Measurements from ENCODE around the gene TDRD6.

Gene TDRD6

DNA sequence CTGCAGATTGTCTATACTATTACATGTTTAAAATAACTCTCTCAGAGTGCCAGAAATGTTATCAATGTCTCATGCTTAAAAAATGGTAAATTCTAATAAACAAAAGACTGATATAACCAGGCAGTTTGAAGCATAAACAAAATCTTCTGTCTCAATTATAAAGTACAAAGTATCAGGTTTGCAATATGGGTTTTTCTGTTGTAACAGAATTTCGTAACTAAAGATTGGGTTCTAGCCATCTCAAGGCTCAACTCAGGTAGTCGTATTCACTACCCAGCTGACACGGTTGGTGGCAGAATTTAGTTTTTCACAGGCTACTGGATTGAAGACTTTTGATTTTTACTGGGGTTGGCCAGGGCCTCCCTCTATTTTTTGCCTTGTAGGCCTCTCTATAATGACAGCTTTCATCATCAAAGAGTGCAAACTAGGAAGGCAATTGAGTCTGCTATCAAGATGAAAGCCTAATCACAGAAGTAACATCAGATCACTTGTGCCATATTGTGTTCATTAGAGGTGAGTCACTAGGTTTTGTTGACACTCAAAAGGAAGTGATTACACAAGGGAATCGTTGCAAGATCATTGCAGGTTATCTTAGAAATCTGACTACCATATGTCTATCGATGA lies 38.7 kb upstream of the TDRD6 start:
- no peaks in the 10 kb centered on the region for H3K27me3 ChIP-seq (ENCODE audit: insufficient read depth, low read depth, severe bottlenecking)
- TF ChIP-seq, protein P1, sequence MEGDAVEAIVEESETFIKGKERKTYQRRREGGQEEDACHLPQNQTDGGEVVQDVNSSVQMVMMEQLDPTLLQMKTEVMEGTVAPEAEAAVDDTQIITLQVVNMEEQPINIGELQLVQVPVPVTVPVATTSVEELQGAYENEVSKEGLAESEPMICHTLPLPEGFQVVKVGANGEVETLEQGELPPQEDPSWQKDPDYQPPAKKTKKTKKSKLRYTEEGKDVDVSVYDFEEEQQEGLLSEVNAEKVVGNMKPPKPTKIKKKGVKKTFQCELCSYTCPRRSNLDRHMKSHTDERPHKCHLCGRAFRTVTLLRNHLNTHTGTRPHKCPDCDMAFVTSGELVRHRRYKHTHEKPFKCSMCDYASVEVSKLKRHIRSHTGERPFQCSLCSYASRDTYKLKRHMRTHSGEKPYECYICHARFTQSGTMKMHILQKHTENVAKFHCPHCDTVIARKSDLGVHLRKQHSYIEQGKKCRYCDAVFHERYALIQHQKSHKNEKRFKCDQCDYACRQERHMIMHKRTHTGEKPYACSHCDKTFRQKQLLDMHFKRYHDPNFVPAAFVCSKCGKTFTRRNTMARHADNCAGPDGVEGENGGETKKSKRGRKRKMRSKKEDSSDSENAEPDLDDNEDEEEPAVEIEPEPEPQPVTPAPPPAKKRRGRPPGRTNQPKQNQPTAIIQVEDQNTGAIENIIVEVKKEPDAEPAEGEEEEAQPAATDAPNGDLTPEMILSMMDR (IDR thresholded peaks at IDR 0.05; ENCODE audit: low read depth, low read length), result no peak
- no peak overlapping the region for H3K27ac ChIP-seq
- H3K9me3 ChIP-seq (ENCODE audit: severe bottlenecking), result no peaks in the 10 kb centered on the region
- H3K4me3 ChIP-seq (ENCODE audit: low read depth, low read length), result no peak overlapping the region
- H3K36me3 ChIP-seq, result peaks cover 3% of the 10 kb centered on the region; the same call in 1 of the 2 replicates
- DNase-seq, result no peak

GRCh38 chr6:46651006-46651405 lies 36.7 kb upstream of the TDRD6 start:
- TF ChIP-seq, protein P1 (IDR thresholded peaks at IDR 0.05; ENCODE audit: low read depth, low read length), result no peak
- no peaks in the 10 kb centered on the region for H3K9me3 ChIP-seq (ENCODE audit: severe bottlenecking)
- peaks cover 3% of the 10 kb centered on the region; the same call in 1 of the 2 replicates for H3K36me3 ChIP-seq
- no peak overlapping the region for H3K27ac ChIP-seq
- H3K4me3 ChIP-seq (ENCODE audit: low read depth, low read length), result no peak overlapping the region
- no peak for DNase-seq
- H3K27me3 ChIP-seq (ENCODE audit: insufficient read depth, low read depth, severe bottlenecking), result no peaks in the 10 kb centered on the region

DNA sequence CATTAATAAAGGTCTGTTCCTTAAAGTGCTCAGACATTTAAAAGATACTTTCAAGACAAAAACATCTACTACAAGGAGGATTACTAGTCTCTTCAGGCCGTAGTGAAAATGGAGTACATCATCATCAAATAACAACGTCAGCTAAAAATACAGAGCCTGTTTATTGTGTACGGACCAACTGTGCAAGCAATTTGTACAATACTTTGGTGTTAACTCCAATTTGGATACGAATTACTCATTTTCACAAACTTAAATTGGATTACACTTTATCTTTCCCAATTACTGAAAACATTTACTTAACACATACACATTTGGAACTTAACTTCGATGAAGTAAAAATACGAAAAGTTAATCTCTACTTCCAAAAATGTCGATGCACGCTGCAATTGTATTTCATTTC lies 35.9 kb upstream of the TDRD6 start:
- TF ChIP-seq, protein P1 (IDR thresholded peaks at IDR 0.05; ENCODE audit: low read depth, low read length), result no peak
- Histone ChIP-seq H3K36me3 (peaks cover 3% of the 10 kb centered on the region; the same call in 1 of the 2 replicates), H3K27me3 (ENCODE audit: insufficient read depth, low read depth, severe bottlenecking) (no peaks in the 10 kb centered on the region), H3K4me3 (ENCODE audit: low read depth, low read length) (peak overlapping the region; percentile 70), H3K9me3 (ENCODE audit: severe bottlenecking) (no peaks in the 10 kb centered on the region), H3K27ac (no peak overlapping the region)
- no peak for DNase-seq

- H3K9me3 ChIP-seq (ENCODE audit: severe bottlenecking), result no peaks in the 10 kb centered on the region
- H3K27me3 ChIP-seq (ENCODE audit: insufficient read depth, low read depth, severe bottlenecking), result no peaks in the 10 kb centered on the region
- H3K4me3 ChIP-seq (ENCODE audit: low read depth, low read length), result peak overlapping the region; percentile 70
- peaks cover 3% of the 10 kb centered on the region; the same call in 1 of the 2 replicates for H3K36me3 ChIP-seq
- DNase-seq, result no peak
- peak overlapping the region; percentile 3; the same call in 1 of the 2 replicates for H3K27ac ChIP-seq
- TF ChIP-seq, protein P1 (IDR thresholded peaks at IDR 0.05; ENCODE audit: low read depth, low read length), result no peak
Measured at GRCh38 chr6:46652232-46652602, 35.5 kb upstream of the TDRD6 start.

- DNase-seq, result peak; percentile 99
- H3K27me3 ChIP-seq (ENCODE audit: insufficient read depth, low read depth, severe bottlenecking), result no peaks in the 10 kb centered on the region
- peak within 1 kb of the TSS; percentile 70 for H3K4me3 ChIP-seq (ENCODE audit: low read depth, low read length)
- peak within 1 kb of the TSS; percentile 62 for H3K27ac ChIP-seq
- TF ChIP-seq, protein P1 (IDR thresholded peaks at IDR 0.05; ENCODE audit: low read depth, low read length), result no peak
- H3K9me3 ChIP-seq (ENCODE audit: severe bottlenecking), result no peaks in the 10 kb centered on the region
- peaks cover 3% of the 10 kb centered on the region; the same call in 1 of the 2 replicates for H3K36me3 ChIP-seq
Measured at GRCh38 chr6:46652603-46653438, 34.9 kb upstream of the TDRD6 start, which contains the start of the genes CYP39A1 and SLC25A27. Gene CYP39A1 (minus strand): TSS chr6:46652818. CDS start chr6:46652582, 236 bp downstream. Gene SLC25A27 (plus strand): TSS chr6:46652975. CDS start chr6:46653193, 218 bp downstream.
